Activated naive CD4-positive, alpha-beta T cell treated with anti-CD3 and anti-CD28 coated beads, Interleukin-2, amount 50 U/mL, for 72 hours (primary cell): Measurements from ENCODE around the gene LRRC3. TPM values are rescaled to one million over a fixed set of nuclear protein-coding genes. Genes with fewer than 3 reads are reported as not detected.
"Not testable (repeated sequence)": the region's sequence is repeated elsewhere in the genome, so short reads cannot be mapped to it uniquely, and the experiment has no call there.

Experiments
- ATAC-seq, 2 donors: fragments of 150-1000 bp; cut with Tn5 transposase; 2 replicates each; pipeline ENCODE4 v1.10.0; 2021; ENCODE audit warnings: mild to moderate bottlenecking in 2 of 2, moderate library complexity in 2 of 2
- DNase-seq, 2 donors: peaks; one replicate each; pipeline ENCODE4 v3.0.0; 2021 to 2022; ENCODE audit warnings: low spot score in 2 of 2
- H3K27ac Mint-ChIP-seq, 2 donors: one replicate each; pipeline ENCODE4 v1.8.0; 2022; ENCODE audit warnings: mild to moderate bottlenecking in 2 of 2, mixed read lengths in 2 of 2
- H3K36me3 Mint-ChIP-seq, 2 donors: one replicate each; pipeline ENCODE4 v1.8.0; 2022; ENCODE audit warnings: mixed read lengths in 2 of 2
- H3K9me3 Mint-ChIP-seq, 2 donors: one replicate each; pipeline ENCODE4 v1.8.0; 2022; ENCODE audit warnings: mixed read lengths in 2 of 2
- total RNA-seq, 2 donors: library from RNA; stranded (reverse); gene quantifications; one replicate each; pipeline ENCODE4 v1.2.3, GENCODE V29; 2022

LRRC3 gene
- total RNA-seq, 2 donors from 2014 or later = 4.8 to 5.6 TPM

DNA sequence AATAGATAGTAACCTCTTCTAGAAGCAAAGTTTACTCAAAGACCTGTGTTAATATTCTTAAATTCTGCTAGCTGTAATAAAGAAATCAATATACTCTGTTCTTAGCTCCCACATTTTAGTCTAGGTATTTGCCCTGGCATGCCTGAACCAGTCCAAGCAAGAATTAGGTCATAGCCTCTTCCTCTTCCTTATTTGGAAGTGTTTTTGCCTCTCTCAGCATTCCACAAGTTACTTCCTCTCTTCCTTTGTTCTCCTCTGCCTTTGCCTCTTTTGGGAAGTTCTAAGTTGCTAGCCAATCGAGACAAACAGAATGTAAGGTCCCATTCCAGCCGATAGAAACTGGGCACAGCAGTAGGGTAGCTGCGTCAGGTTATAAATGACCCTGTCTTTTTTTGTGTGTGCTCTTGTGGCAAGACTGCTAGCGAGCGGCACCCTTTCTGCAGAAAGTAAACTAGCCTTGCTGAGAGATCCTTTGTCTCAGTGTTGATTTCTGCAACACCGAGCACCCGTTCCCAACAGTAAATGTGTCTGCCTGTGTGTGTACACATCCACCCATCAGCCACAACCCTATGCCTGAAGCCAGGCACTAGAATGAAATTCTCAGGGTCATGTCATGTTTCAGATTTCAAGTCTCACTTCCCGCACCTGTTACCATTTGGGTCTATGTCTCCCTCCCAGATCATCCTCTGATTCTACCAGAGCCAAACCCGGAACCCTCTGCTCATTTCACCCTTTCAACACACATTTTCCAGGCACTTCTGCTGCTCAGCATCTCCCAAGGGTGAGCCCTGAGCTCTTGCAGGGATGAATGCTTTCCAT is 37.5 kb downstream of the LRRC3 start:
- DNase-seq (no peak), ATAC-seq (peak in 1 of 2 donors; percentile 43)
- peaks cover 12 to 16% of the 10 kb centered on the region in 2 donors for H3K9me3 Mint-ChIP-seq
- H3K36me3 Mint-ChIP-seq = peaks cover 16 to 18% of the 10 kb centered on the region in 2 donors
- H3K27ac Mint-ChIP-seq = peak overlapping the region; percentile 69 to 93

DNA sequence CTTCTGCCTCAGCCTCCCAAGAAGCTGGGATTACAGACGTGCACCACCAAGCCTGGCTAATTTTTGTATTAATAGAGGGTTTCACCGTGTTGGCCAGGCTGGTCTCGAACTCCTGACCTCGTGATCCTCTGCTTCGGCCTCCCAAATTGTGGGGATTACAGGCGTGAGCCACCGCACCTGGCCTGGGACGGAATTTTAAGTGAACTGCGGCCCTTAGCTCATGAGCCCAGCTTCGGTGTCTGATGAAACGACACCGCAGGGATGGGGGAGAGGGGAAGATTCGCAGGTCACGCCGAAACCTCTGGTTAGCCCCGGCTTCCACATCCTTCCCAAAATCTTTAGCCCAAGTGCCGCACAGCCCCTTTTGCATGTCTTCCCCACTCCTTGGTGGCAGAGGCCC is 39.1 kb downstream of the LRRC3 start:
- Mint-ChIP-seq H3K36me3 (peaks cover 16 to 18% of the 10 kb centered on the region in 2 donors), H3K9me3 (peaks cover 12 to 16% of the 10 kb centered on the region in 2 donors), H3K27ac (no peak overlapping the region)
- ATAC-seq (no peak), DNase-seq (no peak)

DNA sequence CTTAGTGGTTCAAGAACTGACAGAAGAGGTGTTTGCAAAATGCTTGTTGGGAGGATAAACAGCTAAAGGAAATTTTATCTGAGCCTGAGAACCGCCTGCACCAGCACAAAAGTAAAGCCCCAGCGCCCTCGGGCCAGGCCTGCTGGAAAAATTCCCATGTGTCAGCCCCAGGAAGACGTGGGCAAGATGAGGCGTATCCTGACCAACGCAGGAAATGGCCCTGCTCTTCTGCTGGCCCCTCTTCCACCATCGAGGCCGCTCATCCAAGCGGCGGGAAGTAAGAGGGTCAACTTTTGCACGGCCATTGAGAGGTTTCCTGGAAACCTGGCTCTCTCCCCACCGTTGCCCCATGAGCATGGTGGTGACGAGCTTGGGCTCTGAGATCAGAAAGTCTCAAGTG is 39.6 kb downstream of the LRRC3 start:
- no peak for DNase-seq
- ATAC-seq = no peak
- peaks cover 16 to 18% of the 10 kb centered on the region in 2 donors for H3K36me3 Mint-ChIP-seq
- peaks cover 12 to 16% of the 10 kb centered on the region in 2 donors for H3K9me3 Mint-ChIP-seq
- no peak overlapping the region for H3K27ac Mint-ChIP-seq

DNA sequence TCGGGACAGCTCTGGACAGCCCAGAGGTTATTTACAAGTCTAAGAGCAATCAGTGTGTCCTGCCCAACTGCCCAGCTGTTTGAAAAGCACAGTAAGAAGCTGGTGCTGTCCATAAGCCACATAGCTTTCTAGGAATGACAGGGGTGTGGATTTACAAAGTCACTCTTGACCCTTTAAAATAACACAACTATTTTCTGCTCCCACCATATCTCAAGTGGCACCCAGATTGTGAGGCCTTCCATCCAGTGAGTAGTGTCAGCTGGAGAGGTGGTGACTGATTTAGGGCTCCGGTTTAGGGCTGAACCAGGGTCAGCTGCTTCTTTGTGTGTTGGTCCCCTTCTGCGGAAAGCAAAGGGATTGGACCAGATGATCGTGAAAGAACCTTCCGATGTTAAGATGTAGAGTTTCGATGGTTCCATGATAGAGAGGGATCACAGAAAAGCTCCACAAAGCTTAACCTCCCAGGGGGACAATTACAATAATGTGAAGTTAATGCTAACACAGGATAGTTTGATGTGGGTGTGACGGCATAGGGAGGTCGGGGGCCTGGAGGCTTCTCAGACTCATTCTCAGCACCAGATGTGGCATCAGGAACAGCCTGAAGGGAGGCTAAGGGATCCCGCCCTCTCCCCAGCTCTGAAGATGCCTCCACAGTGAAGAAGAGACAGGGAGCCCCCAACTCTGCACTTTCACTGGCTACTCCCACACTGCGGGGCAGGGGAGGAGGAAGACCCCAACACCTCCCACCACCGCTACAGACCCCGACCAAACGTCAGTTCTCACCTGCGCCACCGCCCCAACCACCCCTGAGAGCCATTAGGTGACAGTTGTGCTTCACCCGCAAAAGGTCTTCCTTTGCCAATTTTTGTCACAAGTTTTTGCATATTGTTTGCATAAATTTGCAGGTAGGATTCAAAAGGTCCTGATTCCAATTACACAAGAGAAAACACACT is 40.6 kb downstream of the LRRC3 start:
- Mint-ChIP-seq H3K27ac (no peak overlapping the region), H3K36me3 (peaks cover 16 to 18% of the 10 kb centered on the region in 2 donors), H3K9me3 (peaks cover 12 to 16% of the 10 kb centered on the region in 2 donors)
- DNase-seq (no peak), ATAC-seq (no peak)

DNA sequence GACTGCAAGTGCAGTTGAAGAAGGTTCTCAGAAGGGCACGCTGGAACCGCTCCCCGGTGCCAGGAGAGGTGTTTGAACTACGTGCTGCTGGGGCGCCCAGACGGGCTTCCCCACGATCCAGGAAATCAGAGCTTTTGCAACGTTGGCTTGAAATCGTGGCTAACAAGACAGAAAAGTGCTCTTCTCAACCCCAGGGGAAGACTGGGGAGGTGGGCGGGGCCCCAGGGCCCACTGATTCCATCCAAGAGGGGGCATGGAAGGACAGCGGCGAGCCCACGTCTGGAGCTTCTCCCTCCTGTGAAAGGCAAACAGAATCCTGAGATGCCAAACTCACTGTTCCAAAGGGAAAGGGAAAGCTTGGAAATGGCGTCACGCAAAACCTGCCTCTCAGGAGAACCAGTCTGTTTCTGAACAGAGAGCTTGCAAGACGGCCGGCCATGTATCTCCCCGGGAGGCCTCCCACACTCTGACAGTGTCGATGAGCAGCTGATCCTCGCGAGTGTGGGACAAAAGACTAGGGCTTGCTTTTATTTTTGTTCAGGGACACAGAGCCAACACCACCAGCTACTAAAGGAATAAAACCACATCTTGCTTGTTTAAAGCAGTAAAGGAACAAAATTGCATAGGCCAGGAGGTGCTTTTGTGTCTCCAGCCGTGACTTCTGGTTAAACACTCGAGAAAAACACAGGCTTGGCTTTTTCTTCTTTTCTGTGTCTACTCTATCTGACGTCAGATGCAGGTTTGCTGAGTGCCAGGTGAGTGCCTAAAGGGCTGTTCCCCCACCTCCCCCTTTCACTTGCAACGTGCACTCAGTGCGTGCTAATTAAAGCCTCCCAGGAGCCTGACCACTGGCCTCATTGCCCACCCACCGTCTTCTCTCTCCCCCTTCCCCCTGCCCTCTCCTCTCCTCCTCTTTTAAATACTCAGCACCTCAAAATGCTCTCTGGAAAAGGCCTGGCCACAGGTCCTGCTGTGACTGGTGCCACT is 41.5 kb downstream of the LRRC3 start:
- Mint-ChIP-seq H3K9me3 (peaks cover 12 to 15% of the 10 kb centered on the region in 2 donors), H3K36me3 (peaks cover 16% of the 10 kb centered on the region in 2 donors), H3K27ac (peak overlapping the region in 1 of 2 donors; percentile 83)
- ATAC-seq (no peak), DNase-seq (no peak)

DNA sequence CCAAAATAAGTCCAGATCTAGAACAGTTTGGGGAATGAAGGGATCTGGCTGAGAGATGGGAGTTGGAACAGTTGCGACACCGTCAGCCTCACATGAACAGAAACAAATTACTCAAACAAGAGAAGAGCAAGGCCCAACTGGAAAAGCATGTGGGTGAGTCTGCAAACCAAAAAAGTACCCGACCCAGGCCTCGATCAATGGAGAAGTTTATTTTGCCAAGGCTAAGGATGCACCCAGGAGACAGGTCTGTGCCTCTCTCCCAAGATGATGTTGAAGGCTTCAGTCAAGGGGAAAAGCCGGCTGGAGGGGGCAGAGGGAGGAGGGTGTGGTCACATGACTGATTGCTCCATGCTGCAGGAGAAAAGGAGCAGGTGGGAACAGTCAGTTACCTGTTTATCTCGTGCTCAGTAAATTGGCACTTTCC is 42.4 kb downstream of the LRRC3 start:
- DNase-seq (no peak), ATAC-seq (no peak)
- Mint-ChIP-seq H3K9me3 (peaks cover 6 to 7% of the 10 kb centered on the region in 2 donors), H3K27ac (no peak overlapping the region), H3K36me3 (peaks cover 7 to 9% of the 10 kb centered on the region in 2 donors)

DNA sequence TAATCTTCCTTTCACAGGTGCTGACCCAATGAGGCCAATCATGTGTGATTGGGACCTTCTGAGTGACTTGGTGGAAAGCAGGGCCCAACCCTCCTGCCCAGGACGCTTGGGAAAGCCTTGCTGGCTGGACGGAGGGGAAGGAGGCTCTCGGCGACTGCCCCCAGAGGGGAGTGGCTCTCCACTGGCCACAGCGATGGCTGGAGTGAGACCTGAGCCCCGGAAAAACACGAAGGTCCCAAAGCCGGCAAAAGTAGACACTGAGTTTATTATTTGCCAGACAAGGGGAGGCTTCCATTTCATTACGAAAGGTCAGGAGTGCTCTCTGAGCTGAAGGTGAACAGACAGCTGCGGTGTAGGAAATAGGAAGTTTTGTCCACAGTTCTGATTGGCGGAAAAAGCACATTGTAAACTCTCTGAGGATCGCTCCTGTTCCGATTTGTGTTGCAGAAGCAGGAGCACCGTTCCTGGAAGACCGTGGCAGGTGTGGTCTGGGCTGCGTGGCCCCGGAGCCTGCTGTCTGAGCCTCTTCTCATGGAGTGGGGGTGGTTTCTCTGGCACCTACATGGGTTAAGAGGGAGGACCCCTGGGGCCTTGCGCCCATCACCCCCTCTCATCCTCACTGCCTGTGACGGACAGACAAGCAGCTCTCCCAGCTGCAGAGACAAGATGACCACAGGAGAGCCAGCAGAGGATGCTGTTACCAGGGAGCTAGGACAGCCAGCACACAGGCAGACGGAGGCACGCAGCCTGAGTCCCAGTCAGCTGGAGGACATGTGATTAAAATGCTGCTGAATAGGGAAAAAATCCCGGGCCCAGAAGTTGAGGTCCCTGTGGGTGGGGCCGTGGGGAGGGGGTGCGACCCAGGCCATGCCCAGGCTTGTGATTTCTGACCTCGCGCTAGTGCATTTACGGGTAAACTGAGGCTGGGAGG is 43.2 kb downstream of the LRRC3 start:
- DNase-seq (no peak), ATAC-seq (no peak)
- Mint-ChIP-seq H3K27ac (no peak overlapping the region), H3K36me3 (peaks cover 0 to under 1% of the 10 kb centered on the region in 2 donors), H3K9me3 (no peaks in the 10 kb centered on the region)

DNA sequence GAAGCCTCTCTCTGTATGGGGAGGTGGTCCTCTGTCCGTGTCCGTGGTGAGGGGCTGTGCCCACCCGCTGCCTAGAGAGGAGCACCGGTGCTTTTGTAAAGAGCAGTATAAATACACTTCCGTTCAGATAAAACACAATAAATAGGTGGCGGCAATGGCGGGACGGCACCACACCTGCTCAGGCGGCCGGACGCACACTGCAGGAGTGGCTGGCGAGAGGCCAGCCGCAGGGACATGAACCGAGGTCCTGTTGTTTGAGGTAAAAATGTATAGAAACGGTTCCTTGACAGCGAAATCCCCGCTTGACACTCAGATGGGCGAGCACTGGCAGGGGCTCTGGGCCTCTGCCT is 43.9 kb downstream of the LRRC3 start:
- Mint-ChIP-seq H3K36me3 (no peaks in the 10 kb centered on the region), H3K27ac (no peak overlapping the region), H3K9me3 (no peaks in the 10 kb centered on the region)
- DNase-seq (no peak), ATAC-seq (no peak)

DNA sequence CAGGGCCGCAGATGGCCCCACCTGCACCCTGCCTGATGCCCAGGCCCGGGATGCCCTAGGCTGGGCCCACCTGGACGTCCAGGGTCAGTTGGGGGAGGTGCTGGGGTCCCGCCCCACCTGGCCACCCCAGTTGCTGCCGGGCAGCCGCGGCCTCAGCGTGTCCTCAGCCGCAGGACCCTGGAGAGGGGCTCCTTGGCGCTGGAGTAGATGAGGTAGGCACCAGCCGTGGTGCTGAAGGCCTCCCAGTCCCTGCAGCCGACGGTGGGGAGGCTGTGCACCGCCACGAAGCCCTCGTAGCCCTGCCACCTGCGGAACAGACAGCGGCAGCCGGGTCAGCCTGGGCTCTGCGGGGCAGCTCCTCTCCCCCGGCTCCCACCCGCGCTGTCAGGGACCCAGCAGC is 44.3 kb downstream of the LRRC3 start:
- Mint-ChIP-seq H3K27ac (no peak overlapping the region), H3K36me3 (no peaks in the 10 kb centered on the region), H3K9me3 (no peaks in the 10 kb centered on the region)
- DNase-seq = no peak
- no peak for ATAC-seq

DNA sequence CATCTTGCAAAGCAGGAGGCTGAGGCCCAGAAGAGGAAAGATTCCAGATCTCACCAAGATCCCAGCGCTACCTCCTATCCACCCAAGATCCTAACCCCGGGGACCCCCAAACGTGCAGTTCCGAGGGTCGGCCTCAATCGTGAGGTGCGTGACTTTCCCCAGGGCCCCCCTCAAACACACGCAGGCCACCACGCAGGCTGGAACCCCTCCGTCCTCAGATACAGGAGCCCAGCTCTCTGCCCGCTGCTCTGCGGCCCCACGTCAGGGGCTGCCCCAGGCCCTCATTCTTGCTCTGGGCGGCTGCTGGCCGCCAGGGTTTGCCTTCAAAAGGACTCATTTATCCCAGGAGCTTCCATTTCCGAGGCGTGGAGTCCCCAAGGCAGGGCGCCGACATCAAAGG is 44.8 kb downstream of the LRRC3 start:
- Mint-ChIP-seq H3K27ac (no peak overlapping the region), H3K9me3 (no peaks in the 10 kb centered on the region), H3K36me3 (no peaks in the 10 kb centered on the region)
- DNase-seq = no peak
- ATAC-seq = no peak

DNA sequence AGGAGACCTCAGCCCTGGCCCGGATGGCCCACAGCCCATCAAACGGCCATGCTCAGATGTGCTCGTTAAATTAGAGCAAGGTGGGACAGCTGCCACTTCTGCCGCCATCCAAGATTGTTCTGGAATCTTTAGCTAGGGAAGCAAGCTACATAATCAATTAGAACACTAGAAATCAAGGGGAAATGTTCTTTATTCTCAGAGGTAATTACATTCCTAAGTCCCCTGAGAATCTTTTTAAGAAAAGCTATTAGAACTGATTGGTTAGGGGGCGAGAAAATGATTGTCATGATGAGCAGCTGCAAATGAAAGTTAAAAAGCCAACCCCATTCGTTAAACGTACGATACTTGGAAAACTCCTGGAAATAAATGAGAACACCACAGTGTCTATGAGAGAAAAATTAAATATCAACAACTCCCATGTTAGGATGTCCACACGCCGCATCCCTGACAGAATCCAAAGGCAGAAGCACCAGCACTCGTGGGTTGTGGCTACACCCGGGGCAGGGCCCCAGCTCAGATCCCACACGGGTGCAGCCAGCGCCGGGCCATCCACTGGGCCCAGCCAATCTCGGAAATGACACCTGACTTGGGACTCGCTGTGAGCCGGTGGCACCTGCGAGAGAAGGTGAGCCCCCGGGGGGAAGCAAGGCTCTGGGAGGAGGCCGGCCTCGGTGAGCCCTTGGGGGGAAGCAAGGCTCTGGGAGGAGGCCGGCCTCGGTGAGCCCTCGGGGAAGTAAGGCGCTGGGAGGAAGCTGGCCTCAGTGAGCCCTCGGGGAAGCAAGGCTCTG is 47.1 kb downstream of the LRRC3 start:
- DNase-seq (no peak), ATAC-seq (no peak)
- Mint-ChIP-seq H3K9me3 (no peaks in the 10 kb centered on the region), H3K36me3 (no peaks in the 10 kb centered on the region), H3K27ac (peak overlapping the region in 1 of 2 donors; percentile 65)

DNA sequence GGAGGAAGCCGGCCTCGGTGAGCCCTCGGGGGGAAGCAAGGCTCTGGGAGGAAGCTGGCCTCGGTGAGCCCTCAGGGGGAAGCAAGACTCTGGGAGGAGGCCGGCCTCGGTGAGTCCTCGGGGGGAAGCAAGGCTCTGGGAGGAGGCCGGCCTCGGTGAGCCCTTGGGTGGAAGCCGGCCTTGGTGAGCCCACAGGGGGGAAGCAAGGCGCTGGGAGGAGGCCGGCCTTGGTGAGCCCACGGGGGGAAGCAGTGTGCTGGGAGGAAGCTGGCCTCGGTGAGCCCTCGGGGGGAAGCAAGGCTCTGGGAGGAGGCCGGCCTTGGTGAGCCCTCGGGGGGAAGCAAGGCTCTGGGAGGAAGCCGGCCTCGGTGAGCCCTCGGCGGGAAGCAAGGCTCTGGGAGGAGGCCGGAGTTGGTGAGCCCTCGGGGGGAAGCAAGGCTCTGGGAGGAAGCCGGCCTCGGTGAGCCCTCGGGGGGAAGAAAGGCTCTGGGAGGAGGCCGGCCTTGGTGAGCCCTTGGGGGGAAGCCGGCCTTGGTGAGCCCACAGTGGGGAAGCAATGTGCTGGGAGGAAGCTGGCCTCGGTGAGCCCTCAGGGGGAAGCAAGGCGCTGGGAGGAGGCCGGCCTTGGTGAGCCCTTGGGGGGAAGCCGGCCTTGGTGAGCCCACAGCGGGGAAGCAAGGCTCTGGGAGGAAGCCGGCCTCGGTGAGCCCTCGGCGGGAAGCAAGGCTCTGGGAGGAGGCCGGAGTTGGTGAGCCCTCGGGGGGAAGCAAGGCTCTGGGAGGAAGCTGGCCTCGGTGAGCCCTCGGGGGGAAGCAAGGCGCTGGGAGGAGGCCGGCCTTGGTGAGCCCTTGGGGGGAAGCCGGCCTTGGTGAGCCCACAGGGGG is 47.9 kb downstream of the LRRC3 start:
- H3K36me3 Mint-ChIP-seq, H3K9me3 Mint-ChIP-seq, DNase-seq, ATAC-seq: not testable (repeated sequence)
- H3K27ac Mint-ChIP-seq = peak overlapping the region in 1 of 2 donors; percentile 65

DNA sequence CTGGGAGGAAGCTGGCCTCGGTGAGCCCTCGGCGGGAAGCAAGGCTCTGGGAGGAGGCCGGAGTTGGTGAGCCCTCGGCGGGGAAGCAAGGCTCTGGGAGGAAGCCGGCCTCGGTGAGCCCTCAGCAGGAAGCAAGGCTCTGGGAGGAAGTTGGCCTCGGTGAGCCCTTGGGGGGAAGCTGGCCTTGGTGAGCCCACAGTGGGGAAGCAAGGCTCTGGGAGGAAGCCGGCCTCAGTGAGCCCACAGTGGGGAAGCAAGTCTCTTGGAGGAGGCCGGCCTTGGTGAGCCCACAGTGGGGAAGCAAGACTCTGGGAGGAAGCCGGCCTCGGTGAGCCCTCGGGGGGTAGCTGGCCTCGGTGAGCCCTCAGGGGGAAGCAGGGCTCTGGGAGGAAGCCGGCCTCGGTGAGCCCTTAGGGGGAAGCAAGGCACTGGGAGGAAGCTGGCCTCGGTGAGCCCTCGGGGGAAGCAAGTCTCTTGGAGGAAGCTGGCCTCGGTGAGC is 48.6 kb downstream of the LRRC3 start:
- Mint-ChIP-seq H3K36me3 (no peaks in the 10 kb centered on the region), H3K27ac (peak overlapping the region in 1 of 2 donors; percentile 65), H3K9me3 (no peaks in the 10 kb centered on the region)
- no peak for ATAC-seq
- DNase-seq = no peak
